ENCODE data around the gene RHOXF2B. TPM values are rescaled to one million over a fixed set of nuclear protein-coding genes. Genes with fewer than 3 reads are reported as not detected.

The RHOXF2B gene
- polyA plus RNA-seq, 5 donors: not detected

Other genes with a start within 250 kb of the RHOXF2B start
- gene UPF3B, start 224.7 kb downstream of the RHOXF2B start, polyA plus RNA-seq (ENCODE audit: insufficient read depth in 1 of 5, insufficient read length in 5 of 5, low replicate concordance in 1 of 5): 10 to 100 TPM; 20.9 to 32.0 (median 27.7) TPM
- 10 to 100 TPM; 10.2 to 14.1 (median 11.9) TPM for gene RNF113A, start 206.0 kb downstream of the RHOXF2B start, polyA plus RNA-seq (ENCODE audit: insufficient read depth in 1 of 5, insufficient read length in 5 of 5, low replicate concordance in 1 of 5)
- gene NDUFA1, start 205.9 kb downstream of the RHOXF2B start, polyA plus RNA-seq (ENCODE audit: insufficient read depth in 1 of 5, insufficient read length in 5 of 5, low replicate concordance in 1 of 5): 10 to 100 TPM; 74.3 to 99.1 (median 85.9) TPM
- gene AKAP14, start 181.8 kb downstream of the RHOXF2B start, polyA plus RNA-seq (ENCODE audit: insufficient read depth in 1 of 5, insufficient read length in 5 of 5, low replicate concordance in 1 of 5): 1 to 10 TPM; 1.2 to 5.5 (median 3.8) TPM
- 10 to 100 TPM; 12.1 to 16.9 (median 14.8) TPM for gene NKAP, start 133.9 kb downstream of the RHOXF2B start, polyA plus RNA-seq (ENCODE audit: insufficient read depth in 1 of 5, insufficient read length in 5 of 5, low replicate concordance in 1 of 5)
- gene RHOXF1, start 38.2 kb upstream of the RHOXF2B start, polyA plus RNA-seq (ENCODE audit: insufficient read depth in 1 of 5, insufficient read length in 5 of 5, low replicate concordance in 1 of 5): 1 to 10 TPM in 2 of 5 donors, under 1 TPM in 3; 0.32 to 1.1 (median 0.94) TPM
- gene RHOXF2, start 80.9 kb upstream of the RHOXF2B start, polyA plus RNA-seq (ENCODE audit: insufficient read depth in 1 of 5, insufficient read length in 5 of 5, low replicate concordance in 1 of 5): under 1 TPM; 0.12 to 0.20 (median 0.13) TPM
- 10 to 100 TPM; 16.0 to 29.0 (median 21.9) TPM for gene ZBTB33, start 173.1 kb upstream of the RHOXF2B start, polyA plus RNA-seq (ENCODE audit: insufficient read depth in 1 of 5, insufficient read length in 5 of 5, low replicate concordance in 1 of 5)
- gene TMEM255A, start 233.8 kb upstream of the RHOXF2B start, polyA plus RNA-seq (ENCODE audit: insufficient read depth in 1 of 5, insufficient read length in 5 of 5, low replicate concordance in 1 of 5): 1 to 10 TPM; 1.0 to 2.3 (median 1.3) TPM

Measured in right lung (tissue), 5 donors.